ENCODE data around the gene CACNA1G.

DNA sequence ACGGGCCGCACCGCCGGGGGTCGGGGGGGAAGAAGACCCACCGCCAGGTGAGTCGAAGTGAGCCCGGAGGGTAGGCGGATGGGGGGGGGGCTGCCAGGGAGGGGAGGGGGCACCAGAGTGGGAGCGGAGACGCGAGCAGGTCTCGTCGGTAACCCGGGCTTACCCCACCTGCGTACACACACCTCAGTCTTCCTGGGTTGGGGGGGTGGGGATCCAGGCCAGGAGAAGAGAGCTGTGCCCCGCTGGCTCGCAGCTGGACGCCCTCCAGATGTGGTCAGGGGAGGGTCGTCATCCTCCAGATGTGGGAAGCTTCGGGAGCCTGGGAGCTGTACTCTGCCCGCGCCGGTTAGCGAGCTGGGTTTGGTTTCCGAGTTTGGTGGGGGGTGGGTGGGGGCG is 1.2 kb downstream of the CACNA1G start:
- TF ChIP-seq CTCF (IDR thresholded peaks at IDR 0.05; ENCODE audit: low read depth, low read length, poor library complexity, severe bottlenecking) = no peak
- TF ChIP-seq EZH2phosphoT487 (IDR thresholded peaks at IDR 0.05; ENCODE audit: borderline replicate concordance, low read length) = no peak
